H9 (cell line): Measurements from ENCODE around the gene MATN1. TPM values are rescaled to one million over a fixed set of nuclear protein-coding genes. Genes with fewer than 3 reads are reported as not detected.

ENCODE experiments used
- DNase-seq: peaks from one replicate; pipeline ENCODE4 v3.0.0-alpha.2; 2017
- H2AFZ ChIP-seq: one replicate; pipeline ENCODE4 v1.6.1; 2013; ENCODE audit warnings: mild to moderate bottlenecking, low read length, control low read depth, moderate library complexity
- H2AK5ac ChIP-seq: 2 replicates; pipeline ENCODE4 v1.6.1; 2013; ENCODE audit warnings: low read length, control low read depth, mixed read lengths; ENCODE audit not compliant: insufficient read length
- H2BK120ac ChIP-seq: one replicate; pipeline ENCODE4 v1.6.1; 2013; ENCODE audit warnings: low read depth, mild to moderate bottlenecking, low read length, control low read depth, inconsistent platforms; ENCODE audit not compliant: poor library complexity, severe bottlenecking
- H2BK12ac ChIP-seq: 2 replicates; pipeline ENCODE4 v1.6.1; 2013; ENCODE audit warnings: low read length, control low read depth, mixed read lengths, low read depth; ENCODE audit not compliant: insufficient read length
- H2BK15ac ChIP-seq: 2 replicates; pipeline ENCODE4 v1.6.1; 2013; ENCODE audit warnings: low read depth, low read length, control low read depth
- H2BK20ac ChIP-seq: one replicate; pipeline ENCODE4 v1.6.1; 2013; ENCODE audit warnings: low read depth, mild to moderate bottlenecking, low read length, control low read depth, inconsistent platforms; ENCODE audit not compliant: poor library complexity, severe bottlenecking
- H2BK5ac ChIP-seq: 2 replicates; pipeline ENCODE4 v1.6.1; 2013; ENCODE audit warnings: low read length, control low read depth, mixed read lengths; ENCODE audit not compliant: insufficient read length
- H3K14ac ChIP-seq: 2 replicates; pipeline ENCODE4 v1.6.1; 2013; ENCODE audit warnings: low read length, control low read depth; ENCODE audit not compliant: insufficient read depth
- H3K18ac ChIP-seq: 2 replicates; pipeline ENCODE4 v1.6.1; 2013; ENCODE audit warnings: low read depth, mild to moderate bottlenecking, mixed read lengths, low read length, control low read depth; ENCODE audit not compliant: insufficient read length
- H3K23ac ChIP-seq: 2 replicates; pipeline ENCODE4 v1.6.1; 2013; ENCODE audit warnings: low read length, control low read depth, mixed read lengths, low read depth; ENCODE audit not compliant: insufficient read length
- H3K23me2 ChIP-seq: 2 replicates; pipeline ENCODE4 v1.6.1; 2013; ENCODE audit warnings: low read depth, mild to moderate bottlenecking, mixed read lengths, low read length, control low read depth; ENCODE audit not compliant: insufficient read length, poor library complexity, severe bottlenecking
- H3K27ac ChIP-seq: 2 replicates; pipeline ENCODE4 v1.5.1; 2013; ENCODE audit warnings: low read length, control low read depth, mixed read lengths, low read depth; ENCODE audit not compliant: insufficient read length
- H3K27me3 ChIP-seq: 2 replicates; pipeline ENCODE4 v1.6.1; 2013; ENCODE audit warnings: low read length, control low read depth, inconsistent platforms; ENCODE audit not compliant: insufficient read depth
- H3K4ac ChIP-seq: 2 replicates; pipeline ENCODE4 v1.6.1; 2013; ENCODE audit warnings: low read depth, mild to moderate bottlenecking, control low read depth, inconsistent platforms, low read length, moderate library complexity
- H3K4me1 ChIP-seq: 2 replicates; pipeline ENCODE4 v1.6.1; 2013; ENCODE audit warnings: low read length, control low read depth, inconsistent platforms; ENCODE audit not compliant: insufficient read depth
- H3K4me2 ChIP-seq: 2 replicates; pipeline ENCODE4 v1.6.1; 2013; ENCODE audit warnings: low read length, control low read depth, mixed read lengths; ENCODE audit not compliant: insufficient read length, insufficient read depth
- H3K56ac ChIP-seq: 2 replicates; pipeline ENCODE4 v1.6.1; 2013; ENCODE audit warnings: low read depth, mild to moderate bottlenecking, mixed read lengths, low read length, control low read depth; ENCODE audit not compliant: insufficient read length
- H3K79me1 ChIP-seq: 2 replicates; pipeline ENCODE4 v1.6.1; 2013; ENCODE audit warnings: low read depth, mild to moderate bottlenecking, moderate library complexity, low read length, control low read depth, inconsistent platforms; ENCODE audit not compliant: insufficient read depth, poor library complexity, severe bottlenecking
- H3K79me2 ChIP-seq: 2 replicates; pipeline ENCODE4 v1.6.1; 2013; ENCODE audit warnings: low read length, control low read depth, inconsistent platforms; ENCODE audit not compliant: insufficient read depth
- H3K9ac ChIP-seq: 2 replicates; pipeline ENCODE4 v1.6.1; 2013; ENCODE audit warnings: low read length, control low read depth, mixed read lengths; ENCODE audit not compliant: insufficient read length; ENCODE audit errors: extremely low read depth
- H3K9me3 ChIP-seq: one replicate; pipeline ENCODE4 v1.6.1; 2013; ENCODE audit warnings: low read depth, low read length, inconsistent platforms; ENCODE audit not compliant: control insufficient read depth
- H3T11ph ChIP-seq: one replicate; pipeline ENCODE4 v1.6.1; 2013; ENCODE audit warnings: mild to moderate bottlenecking, low read length, control low read depth, inconsistent platforms
- H4K20me1 ChIP-seq: one replicate; pipeline ENCODE4 v1.6.1; 2013; ENCODE audit not compliant: control insufficient read depth, insufficient read length, insufficient read depth
- H4K5ac ChIP-seq: 2 replicates; pipeline ENCODE4 v1.6.1; 2013; ENCODE audit warnings: low read depth, mild to moderate bottlenecking, mixed read lengths, low read length, control low read depth; ENCODE audit not compliant: insufficient read length
- H4K8ac ChIP-seq: replicated peaks from 2 replicates; pipeline ENCODE4 v1.6.1; 2013; ENCODE audit warnings: low read length, control low read depth, mixed read lengths, low read depth; ENCODE audit not compliant: insufficient read length
- H4K91ac ChIP-seq: 2 replicates; pipeline ENCODE4 v1.6.1; 2013; ENCODE audit warnings: low read depth, mild to moderate bottlenecking, moderate library complexity, mixed read lengths, low read length, control low read depth; ENCODE audit not compliant: insufficient read length
- H3K27ac Mint-ChIP-seq, 3 experiments: 2 replicates in 2 of 3; 3 replicates in 1 of 3; pipeline ENCODE4 v1.8.0; 2020 to 2021; ENCODE audit warnings: mixed read lengths in 3 of 3, mild to moderate bottlenecking in 1 of 3, moderate library complexity in 1 of 3
- H3K27me3 Mint-ChIP-seq: 2 replicates; pipeline ENCODE4 v1.8.0; 2021; ENCODE audit warnings: low read depth, mild to moderate bottlenecking, moderate library complexity, mixed read lengths
- H3K36me3 Mint-ChIP-seq, 3 experiments: 2 replicates in 2 of 3; 3 replicates in 1 of 3; pipeline ENCODE4 v1.8.0; 2020 to 2021; ENCODE audit warnings: low read depth in 3 of 3, mixed read lengths in 3 of 3; ENCODE audit not compliant: insufficient read depth in 1 of 3
- H3K4me1 Mint-ChIP-seq, 2 experiments: 2 replicates each; pipeline ENCODE4 v1.8.0; 2020; ENCODE audit warnings: mixed read lengths in 2 of 2
- H3K4me3 Mint-ChIP-seq, 2 experiments: 2 replicates in 1 of 2; 3 replicates in 1 of 2; pipeline ENCODE4 v1.8.0; 2020 to 2021; ENCODE audit warnings: mild to moderate bottlenecking in 2 of 2, mixed read lengths in 2 of 2, moderate library complexity in 1 of 2
- H3K9me3 Mint-ChIP-seq, 2 experiments: 2 replicates in 1 of 2; 3 replicates in 1 of 2; pipeline ENCODE4 v1.8.0; 2020; ENCODE audit warnings: mild to moderate bottlenecking in 2 of 2, mixed read lengths in 2 of 2, moderate library complexity in 1 of 2
- CTCF ChIP-seq: fragments of 200-600 bp; sonication (generic); conservative IDR thresholded peaks from 3 replicates; pipeline ENCODE4 v1.8.0; 2021; ENCODE audit warnings: antibody characterized with exemption, mild to moderate bottlenecking
- WGBS: extraction: QIAGEN DNeasy Blood & Tissue Kit; methylation state at CpG from one replicate; pipeline ENCODE4 v1.1.7; 2013; ENCODE audit warnings: missing lambda C conversion rate, low lambda C conversion rate, mixed read lengths; ENCODE audit not compliant: insufficient read length; ENCODE audit errors: extremely low coverage; 5-methylcytosine and 5-hydroxymethylcytosine counted together
- total RNA-seq: library from RNA; stranded (reverse); gene quantifications from 2 replicates; pipeline ENCODE4 v1.2.1, GENCODE V29; 2021

Gene MATN1
- total RNA-seq, 1 experiment from 2014 or later, result not detected

GRCh38 chr1:30753118-30753517 lies 29.7 kb upstream of the MATN1 start:
- Mint-ChIP-seq H3K27me3 (no peaks in the 10 kb centered on the region; the same call in 1 of the 2 replicates), H3K4me1 (peaks cover 20 to 39% of the 10 kb centered on the region in 2 experiments)
- no peak overlapping the region for H3K9ac ChIP-seq

More at GRCh38 chr1:30753118-30753517, 29.7 kb upstream of the MATN1 start:
- H2AFZ ChIP-seq, result no peak overlapping the region
- H3K18ac ChIP-seq, result no peak overlapping the region
- Mint-ChIP-seq H3K4me3 (no peak overlapping the region), H3K27ac (no peak overlapping the region), H3K36me3 (no peaks in the 10 kb centered on the region), H3K9me3 (no peaks in the 10 kb centered on the region)
- no peaks in the 10 kb centered on the region for H3K79me1 ChIP-seq
- no peak overlapping the region for H3K27ac ChIP-seq
- H3K4ac ChIP-seq, result no peak overlapping the region
- no peak overlapping the region for H3K23ac ChIP-seq
- H2BK15ac ChIP-seq, result no peak overlapping the region
- H2BK20ac ChIP-seq, result no peak overlapping the region
- no peak overlapping the region for H4K8ac ChIP-seq
- H3K4me1 ChIP-seq, result no peaks in the 10 kb centered on the region; the same call in 1 of the 2 replicates
- no peaks in the 10 kb centered on the region for H3K79me2 ChIP-seq
- no CpG with 5 or more reads among the region's 3 CpGs for WGBS
- no peak for DNase-seq
- no peak overlapping the region for H2BK5ac ChIP-seq
- H4K5ac ChIP-seq, result no peak overlapping the region
- no peak overlapping the region for H3K56ac ChIP-seq
- no peak overlapping the region for H2AK5ac ChIP-seq
- no peaks in the 10 kb centered on the region for H3K23me2 ChIP-seq
- H4K91ac ChIP-seq, result no peak overlapping the region
- no peaks in the 10 kb centered on the region for H3K27me3 ChIP-seq
- H3K9me3 ChIP-seq, result no peaks in the 10 kb centered on the region
- H3K4me2 ChIP-seq, result no peak overlapping the region
- H3T11ph ChIP-seq, result no peak overlapping the region
- no peak overlapping the region for H3K14ac ChIP-seq
- no peak for TF ChIP-seq CTCF
- no peak overlapping the region for H2BK12ac ChIP-seq
- no peaks in the 10 kb centered on the region for H4K20me1 ChIP-seq
- no peak overlapping the region for H2BK120ac ChIP-seq
